ENCODE measurements around the gene FAM20C.

The FAM20C gene

GRCh38 chr7:171364-171904, 20.9 kb upstream of the FAM20C start:
- DNase-seq = no peak
- Mint-ChIP-seq H3K36me3 (ENCODE audit: low read depth) (no peaks in the 10 kb centered on the region), H3K9me3 (peaks cover 4% of the 10 kb centered on the region), H3K4me3 (no peak overlapping the region), H3K27me3 (ENCODE audit: low read depth, poor library complexity) (peaks cover 6% of the 10 kb centered on the region), H3K4me1 (peaks cover 48% of the 10 kb centered on the region), H3K27ac (peak overlapping the region; percentile 43)
- no peak for TF ChIP-seq CTCF (IDR thresholded peaks at IDR 0.05)

- no peak for TF ChIP-seq CTCF (IDR thresholded peaks at IDR 0.05)
- H3K27me3 Mint-ChIP-seq (ENCODE audit: low read depth, poor library complexity) = peaks cover 6% of the 10 kb centered on the region
- H3K9me3 Mint-ChIP-seq = peaks cover 4% of the 10 kb centered on the region
- no peak overlapping the region for H3K4me3 Mint-ChIP-seq
- H3K36me3 Mint-ChIP-seq (ENCODE audit: low read depth) = no peaks in the 10 kb centered on the region
- peaks cover 47% of the 10 kb centered on the region for H3K4me1 Mint-ChIP-seq
- H3K27ac Mint-ChIP-seq = peak overlapping the region; percentile 43
- no peak for DNase-seq
These were observed 20.4 kb upstream of the FAM20C start for GRCh38 chr7:171912-172515.

GRCh38 chr7:173209-173918, 19.0 kb upstream of the FAM20C start:
- TF ChIP-seq CTCF (IDR thresholded peaks at IDR 0.05) = no peak
- Mint-ChIP-seq H3K4me3 (no peak overlapping the region), H3K36me3 (ENCODE audit: low read depth) (no peaks in the 10 kb centered on the region), H3K27me3 (ENCODE audit: low read depth, poor library complexity) (no peaks in the 10 kb centered on the region), H3K27ac (peak overlapping the region; percentile 80), H3K4me1 (peaks cover 39% of the 10 kb centered on the region), H3K9me3 (peaks cover 4% of the 10 kb centered on the region)
- DNase-seq = peak; percentile 33

- Mint-ChIP-seq H3K27me3 (ENCODE audit: low read depth, poor library complexity) (peaks cover 6% of the 10 kb centered on the region), H3K36me3 (ENCODE audit: low read depth) (no peaks in the 10 kb centered on the region), H3K27ac (no peak overlapping the region), H3K9me3 (peaks cover 4% of the 10 kb centered on the region), H3K4me3 (no peak overlapping the region), H3K4me1 (peaks cover 45% of the 10 kb centered on the region)
- DNase-seq = no peak
- no peak for TF ChIP-seq CTCF (IDR thresholded peaks at IDR 0.05)
These were observed 17.7 kb upstream of the FAM20C start for GRCh38 chr7:174716-175115.

GRCh38 chr7:175955-176354, 16.4 kb upstream of the FAM20C start:
- peaks cover 6% of the 10 kb centered on the region for H3K27me3 Mint-ChIP-seq (ENCODE audit: low read depth, poor library complexity)
- no peak overlapping the region for H3K27ac Mint-ChIP-seq
- DNase-seq = no peak
- H3K36me3 Mint-ChIP-seq (ENCODE audit: low read depth) = no peaks in the 10 kb centered on the region
- TF ChIP-seq CTCF (IDR thresholded peaks at IDR 0.05) = no peak
- H3K4me3 Mint-ChIP-seq = no peak overlapping the region
- H3K9me3 Mint-ChIP-seq = no peaks in the 10 kb centered on the region
- peaks cover 36% of the 10 kb centered on the region for H3K4me1 Mint-ChIP-seq

Data from nephron progenitor cell (in vitro differentiated cells).